ENCODE measurements around the gene DROSHA.

DNA sequence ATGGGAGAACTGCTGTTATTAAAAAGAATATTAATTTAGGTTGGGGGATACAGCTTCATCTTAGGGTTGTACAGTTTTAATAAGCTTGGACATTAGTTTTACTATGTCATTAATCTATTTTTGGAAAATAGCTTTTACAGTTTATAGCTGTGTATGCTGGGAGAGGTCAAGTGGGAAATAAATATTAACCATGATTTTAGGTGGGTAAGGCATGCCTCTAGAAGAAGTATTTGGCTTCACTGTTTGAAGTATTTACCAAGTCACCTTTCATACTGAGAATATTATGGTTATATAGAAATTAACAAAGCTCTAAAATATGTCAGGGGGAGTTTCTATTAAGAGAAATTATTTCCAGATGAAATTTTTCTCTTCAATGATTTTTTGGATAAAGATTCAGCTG, 5.5 kb upstream of the DROSHA start:
- TF ChIP-seq, protein P1, sequence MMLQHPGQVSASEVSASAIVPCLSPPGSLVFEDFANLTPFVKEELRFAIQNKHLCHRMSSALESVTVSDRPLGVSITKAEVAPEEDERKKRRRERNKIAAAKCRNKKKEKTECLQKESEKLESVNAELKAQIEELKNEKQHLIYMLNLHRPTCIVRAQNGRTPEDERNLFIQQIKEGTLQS (IDR thresholded peaks at IDR 0.05; ENCODE audit: insufficient read depth, low read depth, low read length), result no peak
- TF ChIP-seq ZNF274 (IDR thresholded peaks at IDR 0.05; ENCODE audit: borderline replicate concordance, extremely low read depth, low read length), result no peak
- TF ChIP-seq POLR2A (IDR thresholded peaks at IDR 0.05; ENCODE audit: control extremely low read depth in 1 of 2, low read depth in 2 of 2, low read length in 2 of 2), result no peak
- TF ChIP-seq SRF (IDR thresholded peaks at IDR 0.05; ENCODE audit: low read depth, low read length), result no peak
- no peak for TF ChIP-seq GABPA (IDR thresholded peaks at IDR 0.05; ENCODE audit: borderline replicate concordance, insufficient read depth, low read length)
- TF ChIP-seq SIN3A (conservative IDR thresholded peaks at IDR 0.05 in 1 of 2, IDR thresholded peaks at IDR 0.05 in 1 of 2; ENCODE audit: low read depth in 1 of 2, low read length in 2 of 2), result no peak

Data from H1 (cell line).